GM21367 (cell line): ENCODE results near the gene P2RY2.

ENCODE experiments used
- ATAC-seq: cut with Tn5 transposase; IDR thresholded peaks from one replicate; pipeline ENCODE4 v1.9.1; 2021; ENCODE audit not compliant: unreplicated experiment

The P2RY2 gene

GRCh38 chr11:73241300-73241699 lies 23.2 kb downstream of the P2RY2 start:
- ATAC-seq, result no peak

DNA sequence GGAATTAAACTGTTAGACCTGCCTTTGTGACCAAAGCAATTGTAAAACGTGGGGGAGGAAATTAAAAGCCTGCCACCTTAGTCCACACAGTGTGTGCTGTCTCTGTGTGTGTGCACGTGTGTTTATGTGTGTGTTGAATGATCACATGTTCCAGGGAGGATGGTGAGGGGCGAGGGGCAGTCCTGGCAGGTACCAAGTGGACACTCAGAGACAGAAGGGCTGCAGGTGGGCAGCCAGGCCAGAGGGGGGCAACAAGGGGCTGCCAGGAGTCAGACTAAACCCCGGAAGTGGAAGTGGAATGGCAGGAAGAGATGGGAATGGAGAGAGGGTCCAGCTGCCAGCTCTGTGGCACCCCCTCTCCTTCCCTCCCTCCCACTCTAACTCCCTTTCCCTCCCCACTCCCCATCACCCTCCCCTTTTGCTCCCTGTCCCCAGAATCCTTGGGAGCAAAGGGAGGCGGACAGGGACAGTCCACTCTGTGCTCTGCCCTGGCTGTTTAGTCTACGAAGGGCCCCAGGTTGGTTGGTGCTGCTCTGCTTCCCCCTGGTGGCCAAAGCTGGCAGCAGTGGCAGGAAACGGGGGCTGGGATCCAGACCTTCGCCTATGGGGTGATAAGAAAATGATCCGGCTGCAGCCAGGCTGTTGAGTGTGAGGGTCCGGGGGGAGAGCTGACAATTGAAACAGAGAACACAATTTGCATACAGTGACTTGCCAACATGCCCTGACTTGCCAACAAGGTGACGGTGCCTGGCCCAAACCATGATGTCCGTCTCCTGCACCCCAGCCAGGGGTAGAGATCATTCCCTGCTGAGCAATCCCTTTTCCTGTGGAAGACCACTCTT lies 24.4 kb downstream of the P2RY2 start:
- no peak for ATAC-seq

- ATAC-seq, result no peak
These were observed 25.0 kb downstream of the P2RY2 start for GRCh38 chr11:73243093-73243485.

- no peak for ATAC-seq
These were observed 26.6 kb downstream of the P2RY2 start for GRCh38 chr11:73244589-73245240.

- ATAC-seq, result no peak
These were observed 27.4 kb downstream of the P2RY2 start for GRCh38 chr11:73245461-73245860.

DNA sequence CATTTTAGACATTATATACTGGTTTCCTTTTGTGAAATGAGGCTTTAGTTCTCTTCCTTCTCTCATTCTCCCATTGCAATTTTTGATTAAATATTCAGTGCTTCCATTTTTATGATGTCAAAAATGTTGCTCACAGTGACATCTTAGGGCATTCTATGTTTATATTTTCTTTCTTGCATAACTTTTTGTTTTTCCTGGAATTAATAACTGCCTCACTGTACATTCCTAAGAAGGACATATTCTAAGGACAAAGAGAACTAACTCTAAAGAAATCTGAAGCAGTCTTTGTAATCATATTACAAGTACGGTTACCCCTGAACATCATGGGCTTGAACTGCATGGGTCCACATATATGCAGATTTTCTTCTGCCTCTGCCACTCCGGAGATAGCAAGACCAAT lies 28.2 kb downstream of the P2RY2 start:
- no peak for ATAC-seq

DNA sequence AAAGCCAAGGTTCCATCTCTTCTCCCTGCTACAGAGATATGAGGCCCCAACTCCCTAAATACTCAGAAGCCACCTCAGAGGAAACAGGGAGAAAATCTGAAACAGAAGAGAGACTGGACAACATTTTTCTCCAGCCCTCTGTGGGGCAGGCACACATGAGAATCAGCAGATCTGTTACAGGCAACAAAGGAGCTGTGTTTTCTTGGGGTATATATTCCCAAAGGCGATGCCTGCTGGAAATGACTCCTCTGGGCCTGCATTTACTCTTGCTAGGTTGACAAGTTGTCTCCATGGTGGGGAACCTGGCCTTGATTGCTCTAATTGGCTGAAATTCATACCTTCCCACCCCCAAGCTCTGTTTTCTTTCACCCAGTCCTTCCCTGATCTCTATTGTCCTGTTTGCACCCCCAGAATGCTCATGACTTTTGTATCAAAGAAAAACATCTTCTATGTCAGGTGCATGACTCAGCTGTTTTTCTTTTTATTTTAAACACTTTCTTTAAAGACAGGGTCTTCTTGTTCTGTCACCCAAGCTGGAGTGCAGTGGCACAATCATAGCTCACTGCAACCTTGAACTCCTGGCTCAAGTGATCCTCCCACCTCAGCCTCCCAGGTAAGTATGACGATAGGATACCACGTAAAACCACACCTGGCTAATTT lies 30.6 kb downstream of the P2RY2 start:
- ATAC-seq, result no peak

- no peak for ATAC-seq
These were observed 31.2 kb downstream of the P2RY2 start for GRCh38 chr11:73249304-73249703.

- no peak for ATAC-seq
These were observed 32.0 kb downstream of the P2RY2 start for GRCh38 chr11:73249853-73250783.

DNA sequence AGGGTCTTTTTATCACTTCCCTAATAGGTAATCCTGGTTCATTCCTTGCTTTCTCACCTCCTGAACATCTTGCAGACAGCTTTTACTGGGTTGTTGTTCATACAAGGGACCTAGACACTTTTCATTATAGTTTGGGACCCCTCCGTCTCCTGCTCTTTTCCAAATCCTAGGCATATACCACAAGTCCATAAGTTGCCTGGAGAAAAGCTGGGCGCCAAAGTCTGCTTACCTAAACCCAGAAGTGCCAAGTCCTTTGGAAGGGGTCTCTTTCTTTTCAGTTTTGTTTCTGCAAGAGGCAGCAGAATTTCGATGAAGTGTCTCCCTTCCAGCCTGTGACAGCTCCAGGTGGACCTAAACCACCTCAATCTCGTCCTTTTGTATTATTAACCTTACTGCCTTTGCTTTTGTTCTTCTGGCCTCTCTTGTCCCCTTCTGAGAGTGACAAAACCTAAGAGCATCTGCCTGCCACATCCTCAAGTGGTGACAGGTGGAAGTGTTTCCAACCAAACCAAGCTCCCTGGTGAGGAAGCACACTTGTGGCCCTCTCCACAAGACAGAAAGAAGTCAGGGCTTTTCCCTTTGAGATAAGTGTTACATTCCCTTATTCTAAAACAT lies 34.6 kb downstream of the P2RY2 start:
- no peak for ATAC-seq

GRCh38 chr11:73257342-73258103 lies 39.4 kb downstream of the P2RY2 start:
- no peak for ATAC-seq

- no peak for ATAC-seq
These were observed 40.3 kb downstream of the P2RY2 start for GRCh38 chr11:73258104-73259035.

GRCh38 chr11:73259406-73260126 lies 41.5 kb downstream of the P2RY2 start:
- ATAC-seq, result no peak

GRCh38 chr11:73260127-73260457 lies 42.0 kb downstream of the P2RY2 start:
- no peak for ATAC-seq

GRCh38 chr11:73262851-73263495 lies 44.9 kb downstream of the P2RY2 start:
- no peak for ATAC-seq

DNA sequence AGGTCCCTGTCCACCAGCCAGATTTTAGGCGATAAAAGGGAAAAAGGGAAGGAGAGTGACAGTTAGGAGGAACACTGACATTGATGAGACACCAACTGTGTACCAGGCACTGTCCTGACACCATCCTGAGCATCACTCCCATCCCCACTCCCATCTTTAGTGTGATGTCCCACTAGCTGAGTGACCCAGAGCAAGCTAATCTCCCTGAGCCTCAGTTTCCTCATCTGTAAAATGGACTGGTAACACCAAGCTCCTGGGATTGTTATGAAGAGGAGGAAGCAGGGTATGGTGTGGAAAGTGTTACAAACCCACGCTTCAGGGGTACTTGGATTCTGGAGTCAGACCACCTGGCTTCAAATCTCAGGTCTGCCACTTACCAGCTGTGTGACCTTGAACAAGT lies 45.6 kb downstream of the P2RY2 start:
- no peak for ATAC-seq

DNA sequence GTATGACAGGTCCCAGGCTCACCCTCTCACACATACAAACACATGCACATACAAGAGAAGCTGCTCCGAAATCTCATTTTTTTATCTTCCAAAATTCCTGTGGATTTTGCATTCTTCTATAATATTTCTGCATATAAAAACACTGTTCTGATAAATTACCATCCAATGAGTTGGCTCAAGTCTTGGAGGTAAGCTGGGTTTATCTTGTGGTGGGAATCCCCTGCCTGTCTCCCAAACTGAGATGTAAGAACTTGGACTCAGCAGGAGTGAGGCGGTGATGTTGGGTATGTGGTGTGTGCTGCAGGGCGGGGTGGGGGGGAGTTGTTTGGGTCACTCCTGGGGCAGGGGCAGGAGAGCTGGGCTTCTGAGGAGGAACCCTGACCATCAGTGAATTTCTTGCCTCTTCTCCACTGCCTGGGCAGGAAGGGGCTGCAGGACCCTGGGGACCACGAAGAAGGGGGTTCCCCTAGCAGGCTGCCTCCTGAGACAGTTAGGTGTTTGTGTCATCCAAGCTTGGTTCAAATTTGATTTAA lies 47.3 kb downstream of the P2RY2 start:
- ATAC-seq, result no peak
